Measurements from ENCODE around the gene PIF1.

Gene PIF1

GRCh38 chr15:64844576-64845145, 19.2 kb upstream of the PIF1 start:
- Histone ChIP-seq H3K4me1 (ENCODE audit: control insufficient read depth, insufficient read depth, low read length) (peaks cover 27% of the 10 kb centered on the region), H3K36me3 (ENCODE audit: control insufficient read depth, insufficient read depth, low read length) (peaks cover 1% of the 10 kb centered on the region), H3K27me3 (ENCODE audit: control insufficient read depth, insufficient read depth, low read length) (no peaks in the 10 kb centered on the region), H3K4me3 (ENCODE audit: low read length) (peak overlapping the region; percentile 94), H3K27ac (ENCODE audit: low read depth, low read length) (peak overlapping the region; percentile 56), H3K9ac (ENCODE audit: low read length) (peak overlapping the region; percentile 52)

GRCh38 chr15:64843991-64844390, 18.5 kb upstream of the PIF1 start:
- peaks cover 27% of the 10 kb centered on the region for H3K4me1 ChIP-seq (ENCODE audit: control insufficient read depth, insufficient read depth, low read length)
- peak overlapping the region; percentile 94 for H3K4me3 ChIP-seq (ENCODE audit: low read length)

GRCh38 chr15:64842986-64843561, 17.6 kb upstream of the PIF1 start:
- Histone ChIP-seq H3K36me3 (ENCODE audit: control insufficient read depth, insufficient read depth, low read length) (no peaks in the 10 kb centered on the region), H3K4me3 (ENCODE audit: low read length) (peak overlapping the region; percentile 94), H3K4me1 (ENCODE audit: control insufficient read depth, insufficient read depth, low read length) (peaks cover 27% of the 10 kb centered on the region), H3K27me3 (ENCODE audit: control insufficient read depth, insufficient read depth, low read length) (no peaks in the 10 kb centered on the region), H3K9ac (ENCODE audit: low read length) (peak overlapping the region; percentile 90), H3K27ac (ENCODE audit: low read depth, low read length) (peak overlapping the region; percentile 96)

More at GRCh38 chr15:64843991-64844390, 18.5 kb upstream of the PIF1 start:
- Histone ChIP-seq H3K27ac (ENCODE audit: low read depth, low read length) (peak overlapping the region; percentile 56), H3K36me3 (ENCODE audit: control insufficient read depth, insufficient read depth, low read length) (no peaks in the 10 kb centered on the region), H3K9ac (ENCODE audit: low read length) (no peak overlapping the region), H3K27me3 (ENCODE audit: control insufficient read depth, insufficient read depth, low read length) (no peaks in the 10 kb centered on the region)

- Histone ChIP-seq H3K27ac (ENCODE audit: low read depth, low read length) (peak overlapping the region; percentile 96), H3K4me3 (ENCODE audit: low read length) (peak overlapping the region; percentile 94), H3K4me1 (ENCODE audit: control insufficient read depth, insufficient read depth, low read length) (peaks cover 27% of the 10 kb centered on the region), H3K36me3 (ENCODE audit: control insufficient read depth, insufficient read depth, low read length) (no peaks in the 10 kb centered on the region), H3K27me3 (ENCODE audit: control insufficient read depth, insufficient read depth, low read length) (no peaks in the 10 kb centered on the region), H3K9ac (ENCODE audit: low read length) (peak overlapping the region; percentile 90)
These were observed 16.9 kb upstream of the PIF1 start for GRCh38 chr15:64842096-64842939.

- peak within 1 kb of the TSS; percentile 90 for H3K9ac ChIP-seq (ENCODE audit: low read length)
- no peaks in the 10 kb centered on the region for H3K36me3 ChIP-seq (ENCODE audit: control insufficient read depth, insufficient read depth, low read length)
- no peaks in the 10 kb centered on the region for H3K27me3 ChIP-seq (ENCODE audit: control insufficient read depth, insufficient read depth, low read length)
- H3K4me3 ChIP-seq (ENCODE audit: low read length), result peak within 1 kb of the TSS; percentile 94
- H3K27ac ChIP-seq (ENCODE audit: low read depth, low read length), result peak within 1 kb of the TSS; percentile 97
- peaks cover 25% of the 10 kb centered on the region for H3K4me1 ChIP-seq (ENCODE audit: control insufficient read depth, insufficient read depth, low read length)
These were observed 16.1 kb upstream of the PIF1 start, which contains the start of gene PLEKHO2 for GRCh38 chr15:64841344-64842095. Gene PLEKHO2, plus strand, starts transcription at chr15:64841915. Its CDS starts 102 bp downstream, at chr15:64842017.

- Histone ChIP-seq H3K4me1 (ENCODE audit: control insufficient read depth, insufficient read depth, low read length) (peaks cover 26% of the 10 kb centered on the region), H3K4me3 (ENCODE audit: low read length) (peak overlapping the region; percentile 76), H3K27me3 (ENCODE audit: control insufficient read depth, insufficient read depth, low read length) (no peaks in the 10 kb centered on the region), H3K27ac (ENCODE audit: low read depth, low read length) (peak overlapping the region; percentile 97), H3K36me3 (ENCODE audit: control insufficient read depth, insufficient read depth, low read length) (no peaks in the 10 kb centered on the region), H3K9ac (ENCODE audit: low read length) (peak overlapping the region; percentile 70)
These were observed 15.6 kb upstream of the PIF1 start for GRCh38 chr15:64841060-64841343.

- H3K4me3 ChIP-seq (ENCODE audit: low read length), result no peak overlapping the region
- H3K27me3 ChIP-seq (ENCODE audit: control insufficient read depth, insufficient read depth, low read length), result no peaks in the 10 kb centered on the region
- no peaks in the 10 kb centered on the region for H3K36me3 ChIP-seq (ENCODE audit: control insufficient read depth, insufficient read depth, low read length)
- H3K4me1 ChIP-seq (ENCODE audit: control insufficient read depth, insufficient read depth, low read length), result peaks cover 13% of the 10 kb centered on the region
- no peak overlapping the region for H3K9ac ChIP-seq (ENCODE audit: low read length)
- H3K27ac ChIP-seq (ENCODE audit: low read depth, low read length), result no peak overlapping the region
These were observed 12.1 kb upstream of the PIF1 start for GRCh38 chr15:64837502-64837901.

GRCh38 chr15:64836023-64836536, 10.6 kb upstream of the PIF1 start:
- Histone ChIP-seq H3K4me1 (ENCODE audit: control insufficient read depth, insufficient read depth, low read length) (peaks cover 13% of the 10 kb centered on the region), H3K27ac (ENCODE audit: low read depth, low read length) (peak overlapping the region; percentile 87)

GRCh38 chr15:64833690-64834089, 8.2 kb upstream of the PIF1 start:
- Histone ChIP-seq H3K4me1 (ENCODE audit: control insufficient read depth, insufficient read depth, low read length) (peaks cover 7% of the 10 kb centered on the region), H3K4me3 (ENCODE audit: low read length) (no peak overlapping the region), H3K27me3 (ENCODE audit: control insufficient read depth, insufficient read depth, low read length) (no peaks in the 10 kb centered on the region), H3K27ac (ENCODE audit: low read depth, low read length) (no peak overlapping the region), H3K9ac (ENCODE audit: low read length) (no peak overlapping the region), H3K36me3 (ENCODE audit: control insufficient read depth, insufficient read depth, low read length) (no peaks in the 10 kb centered on the region)

More at GRCh38 chr15:64836023-64836536, 10.6 kb upstream of the PIF1 start:
- Histone ChIP-seq H3K36me3 (ENCODE audit: control insufficient read depth, insufficient read depth, low read length) (no peaks in the 10 kb centered on the region), H3K9ac (ENCODE audit: low read length) (peak overlapping the region; percentile 36), H3K27me3 (ENCODE audit: control insufficient read depth, insufficient read depth, low read length) (no peaks in the 10 kb centered on the region), H3K4me3 (ENCODE audit: low read length) (peak overlapping the region; percentile 58)

- H3K4me3 ChIP-seq (ENCODE audit: low read length), result no peak overlapping the region
- no peaks in the 10 kb centered on the region for H3K36me3 ChIP-seq (ENCODE audit: control insufficient read depth, insufficient read depth, low read length)
- no peak overlapping the region for H3K9ac ChIP-seq (ENCODE audit: low read length)
- H3K27ac ChIP-seq (ENCODE audit: low read depth, low read length), result no peak overlapping the region
- no peaks in the 10 kb centered on the region for H3K27me3 ChIP-seq (ENCODE audit: control insufficient read depth, insufficient read depth, low read length)
- H3K4me1 ChIP-seq (ENCODE audit: control insufficient read depth, insufficient read depth, low read length), result peaks cover 3% of the 10 kb centered on the region
These were observed 3.5 kb upstream of the PIF1 start for GRCh38 chr15:64828985-64829384.

- Histone ChIP-seq H3K4me1 (ENCODE audit: control insufficient read depth, insufficient read depth, low read length) (peaks cover 3% of the 10 kb centered on the region), H3K9ac (ENCODE audit: low read length) (no peak overlapping the region), H3K27me3 (ENCODE audit: control insufficient read depth, insufficient read depth, low read length) (no peaks in the 10 kb centered on the region), H3K36me3 (ENCODE audit: control insufficient read depth, insufficient read depth, low read length) (no peaks in the 10 kb centered on the region), H3K4me3 (ENCODE audit: low read length) (peak overlapping the region; percentile 66), H3K27ac (ENCODE audit: low read depth, low read length) (no peak overlapping the region)
These were observed 467 bp downstream of the PIF1 start for GRCh38 chr15:64824929-64825430.

- H3K36me3 ChIP-seq (ENCODE audit: control insufficient read depth, insufficient read depth, low read length), result no peaks in the 10 kb centered on the region
- no peaks in the 10 kb centered on the region for H3K4me1 ChIP-seq (ENCODE audit: control insufficient read depth, insufficient read depth, low read length)
These were observed 9.0 kb downstream of the PIF1 start for GRCh38 chr15:64816452-64816851.

More at GRCh38 chr15:64816452-64816851, 9.0 kb downstream of the PIF1 start:
- H3K27me3 ChIP-seq (ENCODE audit: control insufficient read depth, insufficient read depth, low read length), result no peaks in the 10 kb centered on the region
- no peak overlapping the region for H3K27ac ChIP-seq (ENCODE audit: low read depth, low read length)
- no peak overlapping the region for H3K9ac ChIP-seq (ENCODE audit: low read length)
- H3K4me3 ChIP-seq (ENCODE audit: low read length), result no peak overlapping the region
